GM21786 (cell line): ENCODE measurements around the gene DCAF6.

Experiments used
- ATAC-seq: cut with Tn5 transposase; IDR thresholded peaks from one replicate; pipeline ENCODE4 v1.9.1; 2021; ENCODE audit not compliant: unreplicated experiment

The DCAF6 gene

GRCh38 chr1:168098534-168099320 lies 162.2 kb downstream of the DCAF6 start:
- ATAC-seq: no peak

GRCh38 chr1:168099337-168099801 lies 162.9 kb downstream of the DCAF6 start:
- no peak for ATAC-seq

DNA sequence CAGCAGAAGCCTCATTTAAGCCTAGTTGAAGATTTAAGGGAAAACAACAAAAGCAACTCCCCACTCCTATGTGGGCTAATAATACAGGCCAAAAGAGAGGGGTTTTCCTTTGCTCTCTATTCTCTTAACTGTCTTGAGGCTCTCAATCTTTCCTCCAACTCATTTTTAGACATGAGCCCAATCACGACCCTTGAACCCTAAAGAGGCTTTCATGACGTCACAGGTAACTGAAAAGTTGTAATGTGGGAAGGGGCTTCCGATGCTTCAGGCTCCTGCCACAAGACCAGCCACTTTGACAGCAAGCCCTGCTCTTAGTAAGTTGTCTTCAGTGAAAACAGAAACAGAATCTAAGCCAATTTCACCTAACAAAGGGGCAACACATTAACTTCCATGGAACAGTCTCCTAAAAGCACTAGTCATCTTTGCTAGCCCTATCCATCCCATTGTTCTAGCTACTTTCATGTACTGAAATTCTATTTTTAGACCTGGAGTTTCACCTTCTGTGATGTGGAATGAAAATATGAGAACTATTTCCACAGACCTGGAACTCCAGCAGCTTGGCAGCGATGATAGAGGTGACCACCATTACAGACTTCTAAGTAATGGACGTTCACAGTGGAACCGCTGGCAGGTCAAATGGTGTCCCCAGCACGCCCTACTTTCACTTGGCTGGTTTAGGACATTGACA lies 164.0 kb downstream of the DCAF6 start:
- no peak for ATAC-seq

- ATAC-seq: no peak
Observed at GRCh38 chr1:168101336-168101735, 164.9 kb downstream of the DCAF6 start.

DNA sequence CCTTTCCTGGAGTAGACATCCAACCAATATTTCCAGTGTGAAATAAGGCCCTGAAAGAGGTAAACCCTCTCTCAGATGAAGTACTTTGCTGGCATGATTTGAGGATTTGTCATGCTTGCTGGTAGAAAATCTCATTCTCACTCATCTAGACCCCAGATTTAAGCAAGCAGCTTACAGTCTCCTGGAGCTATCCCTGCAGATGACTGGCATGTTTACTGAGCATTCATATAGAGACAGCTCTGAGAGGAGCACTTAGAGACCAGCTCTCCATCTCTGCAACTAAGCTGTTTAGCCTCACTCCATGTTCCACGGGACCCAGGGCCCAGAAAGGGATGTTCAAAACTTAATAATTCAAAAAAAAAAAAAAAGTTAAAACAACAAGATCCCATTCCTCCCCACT lies 166.0 kb downstream of the DCAF6 start:
- ATAC-seq: no peak

- no peak for ATAC-seq
Observed at GRCh38 chr1:168104535-168104934, 168.1 kb downstream of the DCAF6 start.

DNA sequence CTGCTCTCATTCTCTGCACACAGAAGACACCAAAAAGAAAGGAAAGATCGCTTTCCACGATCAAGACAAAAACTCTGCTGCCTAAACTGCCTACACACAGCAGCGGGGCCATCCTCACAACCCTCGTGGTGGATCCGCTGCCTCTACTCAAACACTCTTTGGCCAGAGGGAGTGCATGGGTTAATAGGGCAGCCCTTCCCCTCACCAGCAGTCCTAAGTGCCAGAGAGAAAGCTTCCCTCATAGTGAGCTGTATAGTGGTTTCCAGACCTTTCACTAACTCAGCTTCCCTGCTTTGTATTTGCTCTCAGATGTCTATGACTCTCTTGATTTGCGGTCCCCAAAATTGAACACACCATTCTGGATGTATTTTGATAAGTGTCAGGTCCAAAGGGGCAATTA lies 169.4 kb downstream of the DCAF6 start:
- ATAC-seq: no peak

DNA sequence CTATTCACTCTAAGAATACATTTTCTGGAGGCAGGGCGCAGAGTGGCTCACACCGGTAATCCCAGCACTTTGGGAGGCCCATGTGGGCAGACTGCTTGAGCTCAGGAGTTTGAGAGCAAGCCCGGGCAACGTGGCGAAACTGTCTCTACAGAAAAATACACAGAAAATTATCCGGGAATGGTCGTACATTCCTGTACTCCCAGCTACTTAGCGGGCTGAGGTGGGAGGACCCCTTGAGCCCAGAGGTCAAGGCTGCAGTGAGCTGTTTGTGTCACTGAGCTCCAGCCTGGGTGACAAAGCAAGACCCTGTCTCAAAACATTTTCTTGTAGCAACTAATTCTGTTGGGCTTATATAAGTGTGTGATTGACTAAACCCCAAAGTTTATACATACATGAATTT lies 169.8 kb downstream of the DCAF6 start:
- ATAC-seq: no peak

DNA sequence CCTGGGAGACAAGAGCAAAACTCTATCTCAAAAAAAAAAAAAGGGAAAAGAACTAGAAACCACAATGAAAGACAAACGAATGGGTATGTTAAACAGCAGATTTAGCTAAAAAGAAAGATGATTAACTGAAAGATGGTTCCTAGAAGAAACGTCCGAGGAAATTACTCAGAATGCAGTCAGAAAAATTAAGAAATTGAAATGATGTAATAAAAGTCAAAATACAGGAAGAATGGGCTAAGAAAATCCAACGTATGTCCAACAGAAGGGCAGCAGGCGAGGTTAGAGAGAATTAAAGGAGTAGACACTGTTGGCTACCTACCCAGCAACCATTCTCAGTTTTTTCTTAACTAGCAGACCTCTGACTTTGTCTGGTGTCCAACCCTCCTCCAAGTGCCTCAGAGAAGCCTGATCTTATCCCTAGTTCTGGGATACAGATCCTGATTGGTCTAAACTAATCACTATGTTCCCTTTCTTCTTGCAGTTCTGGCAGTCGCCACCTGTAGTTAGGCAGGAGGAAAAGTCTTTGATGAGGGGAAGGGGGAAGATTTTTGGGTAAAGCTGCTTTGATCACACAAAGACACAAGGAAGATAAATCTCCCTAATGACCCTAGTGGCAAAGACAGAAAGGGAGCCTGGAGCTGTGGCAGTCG lies 174.5 kb downstream of the DCAF6 start:
- no peak for ATAC-seq

DNA sequence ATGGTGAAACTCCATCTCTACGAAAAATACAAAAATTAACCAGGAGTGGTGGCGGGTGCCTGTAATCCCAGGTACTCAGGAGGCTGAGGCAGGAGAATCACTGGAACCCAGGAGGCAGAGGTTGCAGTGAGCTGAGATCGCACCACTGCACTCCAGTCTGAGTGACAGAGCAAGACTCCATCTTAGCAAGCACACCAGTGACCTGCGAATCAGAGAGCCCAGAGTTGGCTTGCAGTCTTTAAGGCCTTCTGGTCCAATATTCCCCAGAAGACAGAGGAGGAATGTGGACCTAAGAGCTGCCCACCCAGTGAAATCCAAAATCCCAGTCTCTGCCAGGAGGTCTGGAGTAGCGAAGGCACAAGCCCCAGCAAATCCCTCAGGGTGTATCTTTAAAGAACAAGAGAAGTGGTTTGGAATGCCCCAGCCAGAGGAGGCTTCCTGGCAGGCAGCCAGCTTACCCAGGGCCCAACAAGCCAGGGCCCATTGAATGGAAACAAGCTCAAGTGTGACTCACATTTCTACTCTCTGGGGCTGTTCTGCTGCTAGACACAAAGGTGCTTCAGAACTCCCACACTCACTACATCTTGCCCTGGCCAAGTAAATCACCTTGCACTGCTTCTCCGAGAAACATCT lies 176.3 kb downstream of the DCAF6 start:
- ATAC-seq: no peak

DNA sequence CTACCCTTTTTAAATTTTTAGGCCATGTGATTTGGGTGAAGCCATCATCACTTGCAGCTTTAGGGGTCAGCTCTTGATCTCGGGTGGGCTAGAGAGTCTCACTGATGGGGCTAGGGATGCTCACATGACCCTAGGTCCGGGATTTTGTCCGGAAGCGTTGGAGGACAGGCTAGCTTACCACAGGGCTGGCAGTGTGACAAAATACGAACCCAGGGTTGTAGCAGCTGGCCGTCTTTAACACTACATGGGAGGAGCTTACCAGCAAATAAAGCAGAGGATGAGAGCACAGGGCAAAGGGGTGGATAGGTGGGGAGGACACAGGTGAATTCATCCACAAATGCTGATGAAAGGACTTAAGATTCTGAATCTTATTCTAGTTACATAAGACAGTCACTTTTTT lies 178.4 kb downstream of the DCAF6 start:
- no peak for ATAC-seq

- ATAC-seq: no peak
Observed at GRCh38 chr1:168116327-168116799, 179.9 kb downstream of the DCAF6 start.

DNA sequence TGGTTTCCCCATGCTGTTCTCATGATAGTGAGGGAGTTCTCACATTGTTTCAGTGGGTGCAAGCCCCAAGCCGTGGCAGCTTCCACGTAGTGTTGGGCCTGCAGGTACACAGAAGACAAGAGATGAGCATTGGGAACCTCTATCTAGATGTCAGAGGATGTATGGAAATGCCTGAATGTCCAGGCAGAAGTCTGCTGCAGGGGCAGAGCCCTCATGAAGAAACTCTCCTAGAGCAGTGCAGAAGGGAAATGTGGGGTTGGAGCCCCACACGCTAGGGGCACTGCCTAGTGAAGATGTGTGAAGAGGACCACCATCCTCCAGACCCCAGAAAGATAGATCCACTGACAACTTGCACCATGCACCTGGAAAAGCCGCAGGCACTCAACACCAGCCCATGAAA lies 183.3 kb downstream of the DCAF6 start:
- ATAC-seq: no peak

- ATAC-seq: no peak
Observed at GRCh38 chr1:168121401-168122011, 185.0 kb downstream of the DCAF6 start.

DNA sequence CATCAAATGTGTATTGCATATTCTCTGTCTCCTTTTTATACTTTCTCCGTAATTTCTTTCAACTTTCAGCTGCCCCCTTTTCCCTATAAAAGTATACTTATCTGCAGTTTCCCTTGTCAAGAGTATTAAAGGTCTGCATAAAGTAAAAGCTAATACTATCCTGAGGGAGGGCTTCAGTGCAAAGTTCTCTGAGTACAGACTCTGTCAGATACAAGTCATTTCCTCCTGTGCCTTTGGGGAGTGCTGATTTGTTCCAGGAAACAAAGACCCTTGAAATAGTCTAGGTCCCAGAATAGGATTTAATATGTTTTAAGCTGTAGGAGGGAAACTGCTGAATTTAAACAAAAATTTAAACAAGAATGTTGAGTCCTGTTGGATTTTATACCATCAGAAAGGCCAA lies 188.6 kb downstream of the DCAF6 start:
- no peak for ATAC-seq
